Activated naive CD4-positive, alpha-beta T cell treated with anti-CD3 and anti-CD28 coated beads, Interleukin-2, amount 10 ng/mL, durations not matched to agents 7 days and 5 days (primary cell): ENCODE data around the gene SCFD1.

Experiments used
- CTCF ChIA-PET: fragments of 350-600 bp; sonication (Branson Sonifier 250); formaldehyde crosslinking; loops from one replicate; lab custom pipeline; 2021; ENCODE audit warnings: antibody characterized with exemption; lab: Charles Lee
- DNase-seq: peaks from one replicate; pipeline ENCODE4 v3.0.0-alpha.2; 2020
- H3K27ac Mint-ChIP-seq: one replicate; pipeline ENCODE4 v1.8.0; 2021; ENCODE audit warnings: mild to moderate bottlenecking, moderate library complexity, mixed read lengths
- H3K27me3 Mint-ChIP-seq: one replicate; pipeline ENCODE4 v1.8.0; 2021; ENCODE audit warnings: mild to moderate bottlenecking, mixed read lengths
- H3K36me3 Mint-ChIP-seq: one replicate; pipeline ENCODE4 v1.8.0; 2021; ENCODE audit warnings: mixed read lengths
- H3K4me1 Mint-ChIP-seq: one replicate; pipeline ENCODE4 v1.8.0; 2021; ENCODE audit warnings: mixed read lengths
- H3K4me3 Mint-ChIP-seq: one replicate; pipeline ENCODE4 v1.8.0; 2021; ENCODE audit warnings: mild to moderate bottlenecking, moderate library complexity, mixed read lengths
- H3K9me3 Mint-ChIP-seq: one replicate; pipeline ENCODE4 v1.8.0; 2021; ENCODE audit warnings: mixed read lengths

Gene SCFD1

GRCh38 chr14:30725763-30726162, 103.6 kb downstream of the SCFD1 start:
- peaks cover 65% of the 10 kb centered on the region for H3K36me3 Mint-ChIP-seq
- DNase-seq = no peak
- H3K4me1 Mint-ChIP-seq = peaks cover 5% of the 10 kb centered on the region
- H3K27me3 Mint-ChIP-seq = no peaks in the 10 kb centered on the region
- H3K4me3 Mint-ChIP-seq = no peak overlapping the region
- H3K27ac Mint-ChIP-seq = no peak overlapping the region
- H3K9me3 Mint-ChIP-seq = peaks cover 3% of the 10 kb centered on the region
- CTCF ChIA-PET = no interaction called here

DNA sequence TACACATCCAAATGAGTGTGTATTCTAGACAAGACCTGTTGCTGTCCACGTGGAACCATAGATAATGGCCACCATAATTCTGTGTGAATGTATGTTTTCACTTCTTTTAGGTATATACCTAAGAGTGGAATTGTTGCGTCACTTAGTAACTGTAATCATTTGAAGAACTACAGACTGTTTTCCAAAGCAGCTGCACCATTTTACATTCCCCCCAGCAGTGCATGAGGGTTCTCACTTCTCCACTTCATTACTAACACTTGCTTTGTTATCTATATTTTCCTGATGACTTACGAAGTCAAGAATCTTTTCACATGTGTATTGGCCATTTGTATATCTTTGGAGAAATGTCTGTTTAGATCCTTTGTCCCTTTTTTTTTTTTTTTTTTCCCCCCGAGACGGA, 106.4 kb downstream of the SCFD1 start:
- Mint-ChIP-seq H3K36me3 (peaks cover 68% of the 10 kb centered on the region), H3K9me3 (peaks cover 3% of the 10 kb centered on the region), H3K4me1 (peaks cover 5% of the 10 kb centered on the region), H3K27ac (no peak overlapping the region), H3K27me3 (no peaks in the 10 kb centered on the region), H3K4me3 (no peak overlapping the region)
- CTCF ChIA-PET = no interaction called here
- no peak for DNase-seq

- Mint-ChIP-seq H3K4me1 (no peaks in the 10 kb centered on the region), H3K9me3 (no peaks in the 10 kb centered on the region), H3K27me3 (peaks cover 9% of the 10 kb centered on the region), H3K27ac (no peak overlapping the region), H3K36me3 (peaks cover 22% of the 10 kb centered on the region), H3K4me3 (no peak overlapping the region)
- DNase-seq = no peak
- CTCF ChIA-PET = no interaction called here
Measured at GRCh38 chr14:30737916-30738315, 115.8 kb downstream of the SCFD1 start.

DNA sequence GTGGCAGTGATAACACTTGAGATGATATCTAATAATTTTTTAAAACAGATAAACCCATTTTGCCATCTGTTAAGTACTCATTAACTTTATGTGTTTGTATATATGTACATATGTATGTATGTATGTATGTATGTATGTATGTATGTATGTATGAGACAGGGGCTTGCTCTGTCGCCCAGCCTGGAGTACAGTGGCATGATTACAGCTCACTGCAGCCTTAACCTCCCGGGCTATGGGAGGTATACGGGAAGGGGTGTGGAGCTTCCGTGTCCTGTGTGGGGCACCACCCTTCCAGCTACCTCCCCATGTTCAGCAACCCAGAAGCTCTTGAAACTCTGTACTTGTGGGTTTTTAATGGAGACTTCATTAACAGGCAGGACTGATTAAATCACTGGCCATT, 116.9 kb downstream of the SCFD1 start:
- H3K27ac Mint-ChIP-seq = no peak overlapping the region
- H3K9me3 Mint-ChIP-seq = no peaks in the 10 kb centered on the region
- DNase-seq = no peak
- no peaks in the 10 kb centered on the region for H3K4me1 Mint-ChIP-seq
- H3K4me3 Mint-ChIP-seq = no peak overlapping the region
- CTCF ChIA-PET = no interaction called here
- peaks cover 9% of the 10 kb centered on the region for H3K27me3 Mint-ChIP-seq
- H3K36me3 Mint-ChIP-seq = peaks cover 18% of the 10 kb centered on the region

GRCh38 chr14:30748343-30748742, 126.2 kb downstream of the SCFD1 start:
- Mint-ChIP-seq H3K27me3 (peaks cover 6% of the 10 kb centered on the region), H3K27ac (no peak overlapping the region), H3K36me3 (no peaks in the 10 kb centered on the region), H3K4me3 (no peak overlapping the region), H3K4me1 (no peaks in the 10 kb centered on the region), H3K9me3 (no peaks in the 10 kb centered on the region)
- DNase-seq = no peak
- CTCF ChIA-PET = no interaction called here

DNA sequence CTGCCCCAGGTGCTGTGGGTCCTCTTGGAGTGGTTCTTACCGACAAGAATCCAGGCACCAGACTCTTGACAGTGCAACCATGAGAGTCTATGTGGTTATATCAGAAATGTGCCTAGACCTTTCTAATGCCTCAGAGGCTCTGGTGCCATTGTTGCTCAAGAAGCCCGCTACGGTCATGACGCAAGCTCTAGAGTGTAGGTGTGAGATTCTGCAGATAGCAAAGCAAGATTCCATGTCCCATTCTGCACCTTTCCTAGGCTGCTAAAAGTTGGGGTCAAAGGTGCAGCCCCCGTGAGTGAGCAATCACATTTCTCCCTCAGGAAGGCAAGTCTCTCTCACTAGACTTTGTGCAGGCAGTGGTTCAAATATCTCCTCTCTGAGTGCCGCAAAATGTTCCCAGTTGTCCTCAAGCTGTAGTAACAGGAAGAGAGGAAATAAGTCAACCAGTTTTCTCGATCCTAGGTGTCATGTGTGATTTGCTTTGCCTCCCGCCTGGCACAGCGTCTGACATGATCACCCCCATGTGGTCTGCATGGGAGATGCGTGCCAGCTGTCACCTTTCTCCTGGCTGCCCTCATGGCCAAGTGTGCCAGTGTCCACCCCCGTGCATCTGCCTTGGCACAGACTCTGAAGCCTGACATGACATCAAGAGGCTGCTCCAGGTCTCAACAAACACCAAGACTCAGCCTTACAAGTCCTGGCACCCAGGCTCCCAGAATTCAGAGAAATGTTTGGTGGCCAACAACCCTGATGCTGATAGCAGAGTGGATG, 129.7 kb downstream of the SCFD1 start:
- Mint-ChIP-seq H3K4me1 (no peaks in the 10 kb centered on the region), H3K27ac (no peak overlapping the region), H3K4me3 (no peak overlapping the region), H3K27me3 (peaks cover 6% of the 10 kb centered on the region), H3K9me3 (no peaks in the 10 kb centered on the region), H3K36me3 (no peaks in the 10 kb centered on the region)
- CTCF ChIA-PET = no interaction called here
- DNase-seq = no peak

GRCh38 chr14:30753452-30753851, 131.3 kb downstream of the SCFD1 start:
- no peak for DNase-seq
- Mint-ChIP-seq H3K4me1 (no peaks in the 10 kb centered on the region), H3K27ac (no peak overlapping the region), H3K27me3 (no peaks in the 10 kb centered on the region), H3K4me3 (no peak overlapping the region), H3K36me3 (no peaks in the 10 kb centered on the region), H3K9me3 (no peaks in the 10 kb centered on the region)
- CTCF ChIA-PET = no interaction called here

- no peaks in the 10 kb centered on the region for H3K9me3 Mint-ChIP-seq
- DNase-seq = no peak
- no peaks in the 10 kb centered on the region for H3K4me1 Mint-ChIP-seq
- H3K27ac Mint-ChIP-seq = no peak overlapping the region
- CTCF ChIA-PET = no interaction called here
- H3K36me3 Mint-ChIP-seq = no peaks in the 10 kb centered on the region
- no peaks in the 10 kb centered on the region for H3K27me3 Mint-ChIP-seq
- no peak overlapping the region for H3K4me3 Mint-ChIP-seq
Measured at GRCh38 chr14:30754778-30755177, 132.7 kb downstream of the SCFD1 start.

DNA sequence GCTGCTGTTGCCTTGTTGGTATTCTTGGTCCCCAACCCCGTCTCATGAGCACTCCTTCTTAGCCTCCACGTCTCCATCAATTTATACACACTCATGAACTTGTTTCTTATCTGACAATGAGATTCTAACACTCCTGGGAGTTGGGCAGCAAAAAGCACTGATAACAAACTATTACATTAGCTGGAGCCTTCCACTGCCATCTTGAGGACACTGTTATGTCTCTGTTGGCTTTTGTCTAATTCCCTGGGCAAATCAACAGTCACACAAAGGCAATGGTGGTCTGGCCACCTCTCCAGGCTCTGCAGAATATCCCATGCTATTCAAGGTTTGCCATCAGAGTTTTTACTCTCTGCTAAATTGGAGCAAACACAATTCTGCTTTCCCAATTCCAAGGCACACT, 134.5 kb downstream of the SCFD1 start:
- Mint-ChIP-seq H3K4me3 (no peak overlapping the region), H3K27ac (no peak overlapping the region), H3K27me3 (no peaks in the 10 kb centered on the region), H3K36me3 (no peaks in the 10 kb centered on the region), H3K9me3 (no peaks in the 10 kb centered on the region), H3K4me1 (no peaks in the 10 kb centered on the region)
- no peak for DNase-seq
- CTCF ChIA-PET = no interaction called here

- Mint-ChIP-seq H3K4me1 (no peaks in the 10 kb centered on the region), H3K36me3 (no peaks in the 10 kb centered on the region), H3K4me3 (no peak overlapping the region), H3K27me3 (no peaks in the 10 kb centered on the region), H3K27ac (no peak overlapping the region), H3K9me3 (no peaks in the 10 kb centered on the region)
- CTCF ChIA-PET = no interaction called here
- no peak for DNase-seq
Measured at GRCh38 chr14:30757082-30757481, 135.0 kb downstream of the SCFD1 start.

GRCh38 chr14:30759172-30760125, 137.3 kb downstream of the SCFD1 start:
- H3K27ac Mint-ChIP-seq = no peak overlapping the region
- CTCF ChIA-PET = no interaction called here

DNA sequence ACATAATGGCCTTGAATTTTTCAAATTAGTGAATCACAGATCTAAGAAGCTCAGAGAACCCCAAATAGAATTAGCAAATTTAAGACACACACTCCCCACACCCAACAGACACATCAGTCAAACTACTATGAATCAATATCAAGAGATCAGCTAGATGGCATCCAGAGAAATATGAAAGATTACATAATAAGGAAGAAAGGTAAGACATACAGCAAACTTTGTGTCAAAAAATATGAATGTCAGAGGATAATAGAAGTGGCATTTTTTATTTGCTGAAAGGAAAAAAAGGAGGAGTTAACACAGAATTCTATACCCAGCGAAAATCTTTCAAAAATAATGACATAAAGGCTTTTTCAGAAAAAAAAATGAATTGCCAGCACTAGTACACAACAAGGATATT, 141.8 kb downstream of the SCFD1 start:
- Mint-ChIP-seq H3K9me3 (peaks cover 8% of the 10 kb centered on the region), H3K27me3 (peaks cover 21% of the 10 kb centered on the region), H3K4me1 (no peaks in the 10 kb centered on the region), H3K36me3 (no peaks in the 10 kb centered on the region), H3K4me3 (no peak overlapping the region), H3K27ac (no peak overlapping the region)
- CTCF ChIA-PET = no interaction called here
- no peak for DNase-seq

More at GRCh38 chr14:30759172-30760125, 137.3 kb downstream of the SCFD1 start:
- H3K27me3 Mint-ChIP-seq = peaks cover 13% of the 10 kb centered on the region
- H3K9me3 Mint-ChIP-seq = peaks cover 8% of the 10 kb centered on the region
- no peaks in the 10 kb centered on the region for H3K4me1 Mint-ChIP-seq
- H3K4me3 Mint-ChIP-seq = no peak overlapping the region
- DNase-seq = no peak
- no peaks in the 10 kb centered on the region for H3K36me3 Mint-ChIP-seq

DNA sequence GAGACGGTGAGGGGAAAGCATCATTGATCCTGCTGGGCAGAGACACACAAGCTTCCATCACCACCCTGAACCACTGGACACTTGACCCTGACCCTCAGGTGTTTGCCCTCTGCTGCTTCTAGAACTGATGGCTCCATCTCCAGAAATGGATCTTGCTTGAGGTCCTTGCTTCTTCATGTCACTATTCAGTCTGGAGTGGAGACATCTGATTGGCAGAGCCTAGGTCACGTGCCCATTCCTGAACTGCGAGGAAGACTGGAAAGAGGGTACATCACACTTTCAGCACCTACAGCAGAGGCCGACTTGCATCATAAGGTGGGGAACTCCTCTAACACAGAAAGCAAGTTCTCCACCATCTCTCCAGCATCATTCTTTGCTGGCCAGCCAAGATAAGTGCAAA, 145.5 kb downstream of the SCFD1 start:
- Mint-ChIP-seq H3K27ac (no peak overlapping the region), H3K4me3 (no peak overlapping the region), H3K9me3 (peaks cover 8% of the 10 kb centered on the region), H3K27me3 (peaks cover 46% of the 10 kb centered on the region), H3K4me1 (no peaks in the 10 kb centered on the region), H3K36me3 (no peaks in the 10 kb centered on the region)
- no peak for DNase-seq
- CTCF ChIA-PET = no interaction called here

- CTCF ChIA-PET = no interaction called here
Measured at GRCh38 chr14:30768791-30769190, 146.7 kb downstream of the SCFD1 start.

DNA sequence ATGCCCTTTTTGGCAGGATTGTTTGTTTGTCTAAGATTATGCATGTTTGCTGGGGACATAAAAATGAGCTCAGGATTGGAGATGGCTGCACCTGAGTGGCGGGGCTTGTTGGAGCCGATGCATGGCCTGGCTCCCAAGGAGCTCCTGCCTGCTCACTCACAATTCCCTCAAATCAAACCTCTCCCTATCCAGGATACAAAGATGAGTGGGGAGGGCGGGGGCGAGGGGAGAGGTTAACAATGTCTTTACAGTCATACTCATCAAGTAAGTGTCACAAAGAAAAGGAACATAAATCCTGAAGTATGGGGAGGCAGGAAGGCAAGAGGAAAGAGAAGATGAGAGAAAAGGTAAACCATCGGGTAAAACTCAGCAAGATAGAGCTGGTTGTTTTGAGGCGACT, 148.3 kb downstream of the SCFD1 start:
- no peak for DNase-seq
- CTCF ChIA-PET = no interaction called here
- Mint-ChIP-seq H3K9me3 (no peaks in the 10 kb centered on the region), H3K4me1 (no peaks in the 10 kb centered on the region), H3K36me3 (no peaks in the 10 kb centered on the region), H3K27me3 (peaks cover 32% of the 10 kb centered on the region), H3K27ac (no peak overlapping the region), H3K4me3 (no peak overlapping the region)

More at GRCh38 chr14:30768791-30769190, 146.7 kb downstream of the SCFD1 start:
- Mint-ChIP-seq H3K9me3 (peaks cover 2% of the 10 kb centered on the region), H3K36me3 (no peaks in the 10 kb centered on the region), H3K27ac (no peak overlapping the region), H3K4me1 (no peaks in the 10 kb centered on the region), H3K27me3 (peaks cover 35% of the 10 kb centered on the region), H3K4me3 (no peak overlapping the region)
- no peak for DNase-seq
